Erythroblast (primary cell): Measurements from ENCODE around the gene AP3S2.

ENCODE experiments used
- GATA1 ChIP-seq: IDR thresholded peaks from 2 replicates; pipeline ENCODE4 v1.6.1; 2011; ENCODE audit warnings: low read depth, mild to moderate bottlenecking, control low read depth, low read length, moderate library complexity
- POLR2A ChIP-seq: IDR thresholded peaks from 2 replicates; pipeline ENCODE4 v1.6.1; 2011; ENCODE audit warnings: mild to moderate bottlenecking, low read length

DNA sequence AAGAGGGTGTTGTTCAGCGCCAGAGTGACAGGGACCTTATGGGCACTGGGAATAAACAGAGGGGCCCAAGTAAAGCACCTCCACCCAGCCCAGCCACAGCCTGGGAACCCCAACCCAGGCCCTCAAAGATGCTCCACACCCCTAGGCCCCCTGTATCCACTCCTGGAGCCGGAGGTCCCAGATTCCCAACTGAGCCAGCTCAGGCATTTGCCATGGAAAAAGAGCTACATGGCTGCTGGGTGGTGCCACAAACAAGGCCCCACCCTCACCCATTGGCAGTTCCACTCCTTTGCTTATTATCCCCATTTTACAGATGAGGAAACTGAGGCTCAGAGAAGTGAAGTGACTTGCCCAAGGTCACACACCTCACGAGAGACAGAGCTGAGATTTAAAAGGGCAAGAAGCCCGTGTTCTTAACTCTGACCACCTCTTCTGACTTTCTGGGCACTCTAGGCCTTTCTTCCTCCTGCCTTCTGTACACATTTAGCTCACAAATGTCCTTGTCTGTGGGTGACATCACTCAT lies 96.1 kb downstream of the AP3S2 start:
- TF ChIP-seq POLR2A (no peak), GATA1 (no peak)
